ENCODE results near the gene TUBG2.
"Not testable (repeated sequence)": the region's sequence is repeated elsewhere in the genome, so short reads cannot be mapped to it uniquely, and the experiment has no call there.

Gene TUBG2

DNA sequence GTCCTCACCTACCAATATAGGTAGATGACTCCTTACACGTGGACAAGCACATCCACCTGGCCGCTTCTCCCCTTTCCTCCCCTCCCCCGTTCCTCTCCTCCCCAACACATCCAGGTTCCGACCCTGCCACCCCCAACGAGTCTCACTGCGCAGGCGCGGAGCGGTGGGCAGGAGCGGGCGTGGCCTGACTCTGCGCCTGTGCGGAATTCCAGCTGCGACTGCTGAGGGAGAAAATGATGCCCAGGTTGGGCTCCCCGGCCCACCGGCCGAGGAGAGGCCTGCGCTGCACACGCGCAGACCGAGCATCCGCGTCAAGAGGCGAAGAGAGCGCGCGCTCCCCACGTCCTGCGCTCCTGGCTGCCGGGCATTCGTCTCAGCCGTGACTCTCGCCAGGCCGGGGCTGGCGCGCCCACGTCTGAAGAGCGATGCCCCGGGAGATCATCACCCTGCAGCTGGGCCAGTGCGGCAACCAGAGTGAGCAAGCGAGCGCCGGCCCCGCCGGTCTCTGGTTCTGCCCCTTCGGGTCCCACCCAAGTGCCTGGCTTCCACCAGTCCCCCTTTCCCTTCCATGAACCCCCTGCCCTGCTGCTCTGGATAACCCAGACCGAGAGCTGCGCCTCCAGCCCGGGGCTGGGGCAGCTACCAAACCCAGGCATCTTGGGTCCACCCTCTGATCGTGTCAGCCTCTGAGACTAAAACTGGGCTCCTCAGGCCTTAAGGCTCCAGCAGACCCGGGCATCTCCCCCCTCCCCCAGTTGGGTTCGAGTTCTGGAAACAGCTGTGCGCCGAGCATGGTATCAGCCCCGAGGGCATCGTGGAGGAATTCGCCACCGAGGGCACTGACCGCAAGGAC, at the start of gene TUBG2:
Gene TUBG2 (plus strand): TSS at position 206 of the 853 bp plus-strand sequence. CDS start 220 bp downstream, at position 426.
- peak; percentile 98 for DNase-seq

DNA sequence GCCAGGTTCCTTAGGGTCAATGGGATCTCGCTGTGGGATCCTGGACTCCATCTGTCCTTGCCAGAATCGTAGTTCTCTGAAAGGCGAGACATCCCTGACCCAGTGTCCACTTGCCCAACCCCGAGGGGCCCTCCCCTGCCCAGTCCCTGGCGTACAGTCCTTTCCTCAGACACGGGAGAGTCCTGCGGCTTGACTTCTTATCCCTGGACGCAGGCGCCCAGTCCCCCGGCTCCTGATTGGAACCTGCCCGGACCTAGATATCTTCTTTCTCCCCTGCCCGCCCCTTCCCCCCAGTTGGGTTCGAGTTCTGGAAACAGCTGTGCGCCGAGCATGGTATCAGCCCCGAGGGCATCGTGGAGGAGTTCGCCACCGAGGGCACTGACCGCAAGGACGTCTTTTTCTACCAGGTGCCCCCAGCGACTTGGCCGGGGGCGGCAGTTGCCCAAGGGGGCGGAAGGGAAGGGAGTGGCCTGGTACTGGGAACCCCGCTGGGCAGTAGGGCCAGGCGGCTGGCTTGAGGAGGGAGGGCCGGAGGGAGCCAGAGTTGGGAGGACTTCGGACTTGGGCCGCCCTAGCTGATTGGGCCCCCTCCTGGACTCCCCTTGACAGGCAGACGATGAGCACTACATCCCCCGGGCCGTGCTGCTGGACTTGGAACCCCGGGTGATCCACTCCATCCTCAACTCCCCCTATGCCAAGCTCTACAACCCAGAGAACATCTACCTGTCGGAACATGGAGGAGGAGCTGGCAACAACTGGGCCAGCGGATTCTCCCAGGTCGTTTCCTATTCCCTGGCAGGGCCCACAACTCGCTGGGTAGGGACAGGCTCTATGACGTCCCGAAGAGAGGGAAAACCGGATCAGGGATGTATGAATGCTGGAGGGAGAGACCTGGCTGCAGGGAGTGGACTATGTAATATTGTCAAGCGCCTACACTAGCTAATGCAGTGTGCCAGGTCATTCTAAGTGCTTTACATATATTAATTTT, 49.0 kb upstream of the TUBG2 start:
- DNase-seq = peak; percentile 47

DNA sequence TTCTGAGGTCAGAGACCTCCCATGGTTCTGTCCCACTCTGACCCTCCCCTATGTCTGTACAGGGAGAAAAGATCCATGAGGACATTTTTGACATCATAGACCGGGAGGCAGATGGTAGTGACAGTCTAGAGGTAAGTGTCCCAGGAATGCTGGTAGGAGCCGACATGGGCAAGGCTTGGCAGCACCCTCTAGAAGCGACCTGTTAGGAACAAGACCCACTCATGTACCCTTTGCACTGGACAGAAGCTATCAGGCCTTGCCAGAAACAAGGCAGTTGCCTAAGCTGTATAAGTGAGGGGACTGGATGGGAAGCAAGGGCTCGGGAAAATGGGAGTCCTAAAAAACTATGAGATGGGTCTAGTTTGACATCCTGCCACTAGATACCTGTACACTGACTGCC, 47.1 kb upstream of the TUBG2 start:
- no peak for DNase-seq

DNA sequence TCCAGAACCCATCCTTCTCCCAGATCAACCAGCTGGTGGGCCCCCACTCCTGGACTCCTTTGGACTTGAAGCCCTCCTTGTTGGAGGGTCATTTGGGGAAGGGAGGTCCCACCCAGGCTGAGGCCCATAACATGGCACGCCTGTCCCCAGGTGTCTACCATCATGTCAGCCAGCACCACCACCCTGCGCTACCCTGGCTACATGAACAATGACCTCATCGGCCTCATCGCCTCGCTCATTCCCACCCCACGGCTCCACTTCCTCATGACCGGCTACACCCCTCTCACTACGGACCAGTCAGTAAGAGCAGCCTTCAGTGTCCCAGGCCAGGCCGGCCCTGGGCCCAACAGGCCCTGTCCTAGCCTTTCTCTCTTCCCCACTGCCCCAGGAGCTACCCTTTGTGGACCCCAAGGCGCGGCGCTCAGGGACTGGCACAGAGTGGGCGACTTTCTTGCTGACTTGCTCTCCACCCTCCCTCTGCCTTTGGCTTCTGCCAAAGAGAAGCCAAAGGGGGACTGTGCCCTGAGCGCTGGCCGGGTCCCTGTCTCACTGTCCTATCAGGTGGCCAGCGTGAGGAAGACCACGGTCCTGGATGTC, 45.3 kb upstream of the TUBG2 start:
- DNase-seq = no peak

DNA sequence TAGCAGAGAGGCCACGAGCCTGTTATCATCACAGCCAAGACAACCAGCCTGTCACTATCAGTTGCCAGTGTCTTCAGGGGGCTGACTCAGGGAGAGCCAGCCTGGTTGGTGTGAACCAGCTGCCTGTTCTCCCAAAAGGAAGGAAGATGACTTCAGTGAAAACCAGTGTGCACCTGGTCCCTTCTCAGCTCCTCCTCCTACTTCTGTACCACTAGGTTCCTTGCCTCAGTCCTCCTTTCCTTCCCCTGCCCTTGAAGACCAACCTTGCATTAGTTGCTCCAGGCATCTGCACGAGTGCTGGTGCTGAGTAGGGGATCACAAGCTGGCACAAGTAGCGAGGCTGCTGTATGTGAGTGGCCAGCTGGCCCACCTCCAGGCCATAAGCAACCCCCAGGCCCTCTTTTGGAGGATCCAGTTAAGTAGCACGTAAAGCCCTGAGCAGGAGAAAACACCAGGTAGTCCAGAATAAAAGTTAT, 41.1 kb upstream of the TUBG2 start:
- peak; percentile 40 for DNase-seq

DNA sequence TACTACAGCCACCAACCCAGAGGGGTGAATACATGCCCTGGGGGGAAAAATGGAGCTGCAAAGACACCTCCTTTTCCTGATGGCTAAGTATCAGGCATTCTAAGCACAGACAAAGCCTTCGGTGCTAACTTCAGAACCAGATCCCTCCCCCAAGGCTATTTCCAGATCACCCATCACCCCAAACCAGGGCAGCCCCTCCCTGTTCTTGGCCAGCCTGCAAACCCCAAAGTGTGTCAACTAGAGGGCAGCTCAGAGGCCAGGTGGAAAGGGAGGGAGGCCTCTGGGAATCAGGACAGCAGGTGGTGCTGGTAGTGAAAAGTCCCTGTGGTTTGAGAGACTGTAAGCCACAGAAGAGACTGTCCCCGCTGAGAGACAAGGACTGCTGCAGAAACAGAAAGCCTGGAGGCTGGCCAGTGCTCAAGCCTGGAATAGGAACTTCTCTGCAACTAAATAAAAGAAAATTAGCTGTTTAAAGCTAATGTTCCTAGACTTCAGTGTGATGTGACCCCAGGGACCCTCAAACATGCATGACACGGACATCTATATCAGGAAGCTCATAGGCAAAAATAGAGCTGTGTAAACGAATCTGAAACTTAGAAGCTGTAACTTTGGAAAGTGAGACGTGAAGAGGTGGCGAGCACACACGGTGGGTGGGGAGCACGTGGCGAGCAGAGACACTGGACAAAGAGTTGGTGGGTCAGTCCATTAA, 40.5 kb upstream of the TUBG2 start:
- peak; percentile 85 for DNase-seq

DNA sequence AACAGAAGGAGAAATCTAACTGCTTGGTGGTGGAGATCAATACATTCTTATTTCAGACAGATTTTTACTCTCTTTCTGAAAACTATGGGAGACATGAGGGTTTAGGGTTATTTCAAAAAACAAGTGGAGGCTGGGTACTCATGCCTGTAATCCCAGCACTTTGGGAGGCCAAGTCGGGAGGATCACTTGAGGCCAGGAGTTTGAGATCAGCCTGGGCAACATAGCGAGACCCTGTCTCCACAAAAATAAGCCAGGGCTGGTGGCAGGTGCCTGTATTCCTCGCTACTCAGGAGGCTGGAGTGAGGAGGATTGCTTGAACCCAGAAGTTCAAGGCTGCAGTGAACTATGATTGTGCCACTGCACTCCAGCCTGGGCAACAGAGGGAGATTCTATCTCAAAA, 37.1 kb upstream of the TUBG2 start:
- not testable (repeated sequence) for DNase-seq

DNA sequence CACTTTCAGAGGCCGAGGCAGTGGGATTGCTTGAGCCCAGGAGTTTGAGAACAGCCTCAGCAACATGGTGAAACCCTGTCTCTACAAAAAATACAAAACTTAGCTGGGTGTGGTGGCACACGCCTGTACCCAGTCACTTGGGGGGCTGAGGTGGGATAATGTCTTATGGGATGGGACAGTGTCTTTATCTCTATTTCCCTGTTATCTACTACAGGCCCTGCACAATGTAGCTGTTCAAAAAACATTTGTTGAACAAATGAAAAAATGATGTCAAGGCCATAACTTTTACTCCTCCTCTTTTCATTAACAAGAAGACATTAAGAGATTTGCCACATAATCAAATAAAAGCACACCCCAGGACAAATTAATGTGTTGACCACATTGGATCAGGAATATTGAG, 35.8 kb upstream of the TUBG2 start:
- DNase-seq = no peak

DNA sequence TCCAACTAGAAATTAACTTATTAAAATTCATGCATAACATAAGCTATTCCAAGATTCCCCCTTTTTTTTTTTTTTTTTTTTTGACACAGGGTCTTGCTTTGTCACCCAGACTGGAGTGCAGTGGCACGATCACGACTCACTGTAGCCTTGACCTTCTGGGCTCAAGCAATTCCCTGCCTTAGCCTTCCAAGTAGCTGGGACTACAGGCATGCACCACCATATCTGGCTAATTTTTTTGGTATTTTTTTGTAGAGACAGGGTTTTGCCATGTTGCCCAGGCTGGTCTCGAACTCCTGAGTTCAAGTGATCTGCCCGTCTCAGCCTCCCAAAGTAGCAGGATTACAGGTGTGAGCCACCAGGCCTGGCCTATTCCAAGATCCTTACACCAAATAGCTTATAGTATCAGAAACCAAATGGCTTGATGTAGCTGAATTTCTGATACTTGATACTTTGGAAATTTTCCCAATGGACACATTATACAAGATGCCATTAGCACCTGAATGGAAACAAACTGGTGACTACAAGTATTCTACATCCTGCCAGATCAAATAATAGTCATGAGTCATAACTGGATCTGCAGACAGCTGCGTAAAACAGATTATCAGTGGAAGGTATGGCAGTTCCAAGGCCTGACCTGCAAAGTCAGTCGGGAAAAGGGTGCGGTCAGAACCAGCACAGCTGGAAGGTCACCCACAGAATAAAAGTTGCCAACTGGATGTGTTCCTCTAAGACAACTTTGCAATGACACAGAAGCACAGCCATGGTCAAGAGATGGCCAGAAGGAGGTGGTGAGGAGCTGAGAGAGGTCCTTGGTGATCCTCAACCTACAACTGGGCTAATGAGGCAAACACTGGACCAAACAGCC, 35.1 kb upstream of the TUBG2 start:
- DNase-seq = peak; percentile 93

DNA sequence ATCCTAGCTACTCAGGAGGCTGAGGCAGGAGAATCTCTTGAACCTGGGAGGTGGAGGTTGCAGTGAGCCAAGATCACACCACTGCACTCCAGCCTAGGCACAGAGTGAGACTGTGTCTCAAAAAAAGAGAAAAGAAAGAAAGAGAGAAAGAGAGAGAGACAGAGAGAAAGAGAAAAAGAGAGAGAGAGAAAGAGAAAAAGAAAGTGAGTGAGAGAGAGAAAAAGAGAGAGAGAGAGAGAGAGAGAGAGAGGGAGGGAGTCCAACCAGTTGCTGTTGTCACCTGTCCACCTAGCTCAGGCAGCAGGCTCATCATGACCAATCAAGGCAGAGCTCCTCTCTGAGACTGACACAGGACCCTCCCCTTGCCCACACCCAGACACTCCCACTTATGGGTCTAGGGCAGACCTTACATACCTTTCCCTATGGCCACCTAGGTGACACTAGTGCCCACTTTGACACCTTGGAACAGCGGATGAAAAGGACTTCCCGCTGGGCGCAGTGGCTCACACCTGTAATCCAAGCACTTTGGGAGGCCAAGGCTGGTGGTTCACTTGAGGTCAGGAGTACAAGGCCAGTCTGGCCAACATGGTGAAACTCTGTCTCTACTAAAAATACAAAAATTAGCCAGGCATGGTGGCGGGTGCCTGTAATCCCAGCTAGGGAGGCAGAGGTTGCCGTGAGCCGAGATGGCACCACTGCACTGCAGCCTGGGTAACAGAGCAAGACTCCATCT, 31.9 kb upstream of the TUBG2 start:
- peak; percentile 31 for DNase-seq

DNA sequence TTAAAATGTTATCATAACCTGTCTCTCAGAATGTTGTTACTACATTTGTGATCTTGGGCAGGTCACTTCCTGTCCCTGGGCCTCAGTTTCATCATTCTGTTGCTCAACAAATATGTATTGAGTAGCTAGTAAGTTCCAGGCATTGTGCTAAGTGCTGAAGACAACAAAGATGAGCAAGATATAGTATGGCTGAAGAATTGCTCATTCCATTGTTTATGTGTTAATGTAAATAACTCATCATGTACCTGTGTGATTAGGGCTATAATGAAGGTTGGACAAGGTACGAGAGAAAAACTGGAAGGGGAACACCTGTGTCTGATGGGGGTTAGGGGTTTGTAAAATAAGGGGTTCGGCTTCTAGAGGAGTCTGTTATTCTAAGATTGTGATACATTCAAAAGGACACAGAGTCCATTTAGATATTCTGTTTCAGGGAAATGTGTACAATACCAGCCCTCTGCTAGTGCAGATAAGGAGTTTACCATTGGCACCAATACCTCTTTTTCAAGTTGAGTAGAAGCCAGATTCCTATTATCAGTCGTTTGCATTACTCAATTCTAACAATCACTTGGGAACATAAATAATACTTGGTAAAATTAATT, 29.6 kb upstream of the TUBG2 start:
- DNase-seq = no peak

DNA sequence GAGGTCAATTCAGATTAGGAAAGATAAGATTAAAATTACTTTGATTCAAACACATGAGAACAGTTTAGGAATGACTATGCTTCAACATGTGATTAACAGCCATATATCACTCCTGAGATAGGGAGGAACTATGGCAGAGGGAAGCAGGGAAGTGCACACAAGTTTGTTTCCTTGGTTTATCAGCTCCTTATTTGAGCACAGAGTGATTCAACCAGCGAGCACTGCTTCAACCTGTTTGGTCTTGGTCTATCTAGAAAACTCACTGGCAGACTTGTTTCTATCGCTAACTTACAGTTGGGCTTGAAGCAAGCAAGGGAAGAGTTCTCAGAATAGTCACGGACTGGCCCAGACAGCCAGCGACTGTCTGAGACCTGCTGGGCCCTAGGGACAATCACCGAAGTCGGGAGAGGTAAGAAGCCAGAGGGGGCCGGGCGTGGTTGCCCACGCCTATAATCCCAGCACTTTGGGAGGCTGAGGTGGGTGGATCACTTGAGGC, 26.1 kb upstream of the TUBG2 start:
- no peak for DNase-seq

DNA sequence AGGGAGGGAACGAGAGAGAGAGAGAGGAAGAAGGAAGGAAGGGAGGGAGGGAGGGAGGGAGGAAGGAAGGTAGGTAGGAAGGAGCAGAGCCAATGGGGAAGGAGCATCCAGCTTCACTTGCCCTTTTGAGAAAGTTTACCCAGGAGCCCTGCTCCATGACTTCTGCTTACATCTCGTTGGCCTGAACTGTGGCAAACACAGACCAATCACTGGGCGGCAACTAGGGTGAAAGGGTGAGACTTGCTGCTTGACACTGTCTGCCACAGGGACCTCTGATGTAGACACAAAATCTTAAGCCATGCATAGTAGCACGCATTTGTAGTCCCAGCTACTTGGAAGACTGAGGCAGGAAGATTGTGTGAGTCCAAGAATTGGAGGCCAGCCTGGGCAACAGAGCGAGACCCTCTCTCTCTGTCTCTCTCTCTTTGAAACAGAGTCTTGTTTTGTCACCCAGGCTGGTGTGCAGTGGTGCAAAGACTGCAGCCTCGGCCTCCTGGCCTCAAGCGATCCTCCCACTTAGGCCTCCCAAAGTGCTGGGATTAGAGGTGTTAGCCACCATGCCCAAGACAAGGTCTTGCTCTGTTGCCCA, 19.5 kb upstream of the TUBG2 start:
- DNase-seq = no peak

DNA sequence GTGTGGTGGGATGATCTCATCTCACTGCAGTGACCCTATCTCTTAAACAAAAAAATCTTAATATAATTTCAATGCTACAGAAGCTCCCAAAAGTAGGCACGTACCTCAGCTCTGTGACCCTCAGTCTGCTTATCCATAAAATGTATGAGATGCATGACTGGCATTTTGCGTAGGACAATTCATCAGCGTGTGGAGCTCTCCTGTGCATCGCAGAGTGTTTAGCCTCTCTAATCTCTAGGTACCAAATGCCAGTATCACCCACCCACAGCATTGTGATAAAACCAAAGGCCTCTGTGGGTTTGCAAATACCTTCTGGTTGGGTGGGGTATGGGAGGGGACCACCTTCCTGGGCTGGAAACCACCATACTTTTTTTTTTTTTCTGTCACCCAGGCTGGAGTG, 19.0 kb upstream of the TUBG2 start:
- no peak for DNase-seq

DNA sequence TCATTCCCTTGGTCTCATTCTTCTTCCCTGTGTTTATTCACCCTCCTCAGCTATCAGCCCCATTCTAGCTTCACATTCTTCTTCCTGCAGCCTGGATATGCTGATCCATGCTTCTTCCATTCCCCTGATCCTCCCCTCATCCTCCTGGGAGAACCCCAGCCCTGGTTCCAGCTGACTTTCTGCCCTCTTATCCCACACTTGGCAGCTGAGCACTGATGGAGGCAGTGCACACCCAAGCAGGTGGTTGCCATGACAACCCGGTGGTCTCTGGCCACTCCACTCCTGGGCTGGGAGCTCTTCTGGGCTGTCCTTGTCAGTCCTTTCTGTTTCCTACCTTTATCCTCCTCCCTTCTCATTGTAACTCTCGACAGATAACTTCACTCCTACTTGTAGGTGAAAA, 16.7 kb upstream of the TUBG2 start:
- no peak for DNase-seq

DNA sequence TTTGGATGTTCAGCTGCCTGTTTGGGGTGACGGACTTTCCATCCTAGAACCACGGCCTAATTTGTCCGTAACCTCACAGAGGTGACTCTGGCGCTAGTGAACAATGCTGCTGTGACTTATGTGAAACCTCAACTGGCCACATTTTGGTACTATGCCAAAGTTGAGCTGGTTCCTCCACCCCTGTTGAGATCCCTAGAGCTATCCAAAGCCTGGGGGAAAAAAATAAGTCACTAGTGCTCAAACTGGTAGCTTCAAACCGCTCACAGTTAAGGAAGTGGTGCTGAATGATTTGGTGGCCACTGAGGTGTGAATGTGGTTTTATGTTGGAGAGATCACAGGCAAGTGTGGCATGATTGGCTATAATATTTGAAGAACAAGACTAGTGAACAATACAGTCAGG, 11.3 kb upstream of the TUBG2 start:
- no peak for DNase-seq

DNA sequence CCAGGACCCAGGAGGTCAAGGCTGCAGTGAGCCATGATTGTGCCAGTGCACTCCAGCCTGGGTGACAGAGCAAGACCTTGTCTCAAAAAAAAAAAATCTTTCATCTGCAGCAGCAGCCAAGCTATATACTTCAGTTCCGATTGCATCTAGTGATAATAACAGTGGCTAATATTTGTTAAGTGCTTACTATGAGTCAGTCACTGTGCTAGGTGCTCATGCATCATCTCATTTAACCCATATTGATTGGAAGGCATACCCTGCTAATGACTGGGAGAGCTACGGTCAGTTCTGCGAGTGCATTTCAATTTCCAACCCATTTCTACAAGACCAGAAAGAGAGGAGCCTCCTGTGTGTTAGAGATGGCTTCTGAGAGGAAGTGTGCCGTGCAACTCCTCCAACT, 7.7 kb upstream of the TUBG2 start:
- DNase-seq = peak; percentile 52

DNA sequence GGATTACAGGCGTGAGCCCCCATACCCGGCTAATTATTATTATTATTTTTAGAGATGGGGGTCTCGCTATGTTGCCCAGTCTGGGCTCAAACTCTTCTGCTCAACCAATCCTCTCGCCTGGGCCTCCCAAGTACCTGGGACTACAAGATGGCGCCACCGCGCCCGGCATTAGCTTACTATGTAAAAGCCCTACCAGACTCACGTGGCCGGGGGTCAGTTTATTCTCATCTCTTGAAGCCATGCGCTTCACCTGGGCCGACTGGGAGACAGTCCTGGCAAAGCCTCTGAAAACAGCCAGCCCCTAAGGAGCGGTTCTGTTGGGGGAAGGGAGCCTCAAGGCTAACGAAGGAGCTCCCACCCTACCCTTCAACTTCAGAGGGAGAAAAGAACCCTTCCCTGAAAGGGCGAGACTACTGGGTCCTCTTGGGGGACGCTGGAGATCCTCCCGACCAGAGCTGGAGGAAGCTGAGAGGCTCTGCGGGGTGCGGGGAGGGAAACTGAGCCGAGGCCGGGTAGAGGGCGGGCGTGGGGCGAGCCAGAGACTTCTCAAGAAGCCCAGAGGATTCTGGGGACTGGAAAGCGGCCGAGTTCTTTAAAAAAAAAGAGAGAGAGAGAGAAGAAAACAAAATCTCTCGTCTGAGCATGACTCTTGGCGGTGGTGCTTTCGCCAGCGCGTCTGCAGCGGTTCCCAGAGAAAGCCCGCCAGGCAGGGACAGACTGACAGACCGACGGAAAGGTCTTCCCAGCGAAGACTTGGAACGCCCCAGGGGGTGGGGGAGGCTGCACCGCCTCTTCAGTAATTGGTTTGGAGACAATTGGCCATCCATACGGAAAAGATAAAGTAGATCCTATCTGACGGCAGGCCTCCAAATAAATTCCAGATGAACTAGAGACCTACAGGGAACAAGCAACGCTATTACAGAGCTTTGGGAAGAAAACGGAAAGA, 5.6 kb upstream of the TUBG2 start:
- DNase-seq = peak; percentile 48

DNA sequence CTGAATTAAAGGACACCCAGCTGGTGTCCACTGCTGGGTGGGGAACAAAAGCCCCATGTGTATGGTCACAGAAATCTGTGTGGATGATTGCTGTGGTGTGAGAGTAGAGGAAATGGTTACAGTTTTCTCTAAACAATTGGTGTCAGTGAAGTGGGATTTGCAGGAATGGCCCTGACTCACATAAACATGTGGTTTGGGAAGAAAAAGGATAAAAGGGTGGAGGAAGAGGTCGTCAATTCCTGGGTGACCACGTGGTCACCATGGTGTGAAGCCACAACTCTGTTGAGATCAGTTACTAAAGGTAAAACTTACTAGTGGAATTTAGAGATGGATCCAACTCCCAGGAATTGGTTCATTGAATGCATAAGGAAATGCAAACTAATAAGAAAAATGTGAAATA, 3.6 kb upstream of the TUBG2 start:
- no peak for DNase-seq

Measured in DMS53 (cell line).